Retinal pigment epithelial cell (primary cell): ENCODE measurements around the gene OR6X1.
"Not testable (repeated sequence)": the region's sequence is repeated elsewhere in the genome, so short reads cannot be mapped to it uniquely, and the experiment has no call there.

Source experiments
- DNase-seq: peaks from one replicate; pipeline ENCODE4 v3.0.0-alpha.2; 2010; ENCODE audit warnings: low read depth
- H3K4me3 ChIP-seq: 2 replicates; pipeline ENCODE4 v1.5.1; 2011; ENCODE audit warnings: mild to moderate bottlenecking, low read length, control low read depth, moderate library complexity
- CTCF ChIP-seq: conservative IDR thresholded peaks from 2 replicates; pipeline ENCODE4 v1.5.1; 2011; ENCODE audit warnings: low read depth, low read length, control low read depth, inconsistent platforms

OR6X1 gene

GRCh38 chr11:123755813-123756212 is 1.5 kb upstream of the OR6X1 start:
- TF ChIP-seq CTCF = no peak
- DNase-seq = no peak
- no peak overlapping the region for H3K4me3 ChIP-seq

DNA sequence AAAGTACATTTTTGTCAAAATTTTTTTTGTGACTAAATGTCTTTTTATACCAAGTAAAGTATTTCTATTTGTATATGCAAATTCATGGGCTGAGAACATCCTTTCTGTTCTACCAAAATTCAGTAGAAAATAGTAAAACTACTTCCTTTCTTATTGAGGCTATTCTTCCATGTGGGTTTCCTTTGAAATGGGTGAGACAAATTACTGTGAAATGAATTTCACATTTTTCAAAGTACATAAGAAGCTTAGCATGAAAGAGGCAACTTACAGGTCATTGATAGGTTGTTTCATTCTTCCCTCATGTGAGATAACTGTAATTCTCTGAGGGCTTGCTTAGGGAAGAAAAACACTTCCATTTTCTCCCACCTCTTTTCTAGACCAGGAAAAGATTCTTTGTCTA is 1.0 kb upstream of the OR6X1 start:
- TF ChIP-seq CTCF = no peak
- H3K4me3 ChIP-seq = no peak overlapping the region
- no peak for DNase-seq

DNA sequence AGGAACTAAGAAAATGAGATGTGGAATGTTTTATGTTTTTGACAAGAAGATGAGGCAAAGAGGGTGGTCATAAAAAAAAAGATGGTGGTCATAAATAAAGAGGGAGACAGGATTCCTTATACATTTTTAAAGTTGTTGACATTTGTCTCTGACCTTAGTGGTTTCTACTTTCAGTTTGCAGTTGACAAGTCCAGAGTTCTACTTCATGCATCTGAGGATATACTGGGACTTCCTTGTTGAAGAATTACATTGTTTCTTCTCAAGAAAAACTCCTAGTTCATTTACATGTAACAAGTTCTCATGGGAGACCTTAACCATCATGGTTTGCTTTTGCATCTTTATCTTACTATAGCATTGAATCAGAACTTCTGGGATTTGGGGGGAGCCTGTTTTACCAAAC is 1.2 kb downstream of the OR6X1 start:
- no peak overlapping the region for H3K4me3 ChIP-seq
- no peak for DNase-seq
- no peak for TF ChIP-seq CTCF

DNA sequence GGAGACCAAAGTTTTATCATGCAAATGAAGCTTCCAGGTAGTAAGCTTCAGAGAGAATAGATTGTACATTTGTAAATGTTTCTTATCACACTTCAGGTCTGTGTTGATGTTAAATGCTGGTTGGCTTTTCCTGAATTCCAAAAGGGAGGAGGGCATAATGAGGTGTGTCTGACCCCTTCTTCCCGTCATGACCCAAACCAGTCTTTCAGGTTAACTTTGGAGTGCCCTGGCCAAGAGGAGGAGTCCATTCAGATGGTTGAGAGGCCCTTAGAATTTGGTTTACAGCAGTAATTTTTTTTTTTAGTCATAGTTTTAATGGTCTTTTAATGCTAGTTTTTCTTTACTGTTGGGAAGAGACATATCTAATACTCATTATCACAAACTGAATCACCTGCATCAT is 2.5 kb downstream of the OR6X1 start:
- TF ChIP-seq CTCF = no peak
- no peak for DNase-seq
- H3K4me3 ChIP-seq = no peak overlapping the region

GRCh38 chr11:123748349-123748748 is 6.0 kb downstream of the OR6X1 start:
- not testable (repeated sequence) for H3K4me3 ChIP-seq, DNase-seq

GRCh38 chr11:123745764-123746451 is 8.4 kb downstream of the OR6X1 start:
- H3K4me3 ChIP-seq = no peak overlapping the region
- DNase-seq = no peak
- TF ChIP-seq CTCF = no peak

DNA sequence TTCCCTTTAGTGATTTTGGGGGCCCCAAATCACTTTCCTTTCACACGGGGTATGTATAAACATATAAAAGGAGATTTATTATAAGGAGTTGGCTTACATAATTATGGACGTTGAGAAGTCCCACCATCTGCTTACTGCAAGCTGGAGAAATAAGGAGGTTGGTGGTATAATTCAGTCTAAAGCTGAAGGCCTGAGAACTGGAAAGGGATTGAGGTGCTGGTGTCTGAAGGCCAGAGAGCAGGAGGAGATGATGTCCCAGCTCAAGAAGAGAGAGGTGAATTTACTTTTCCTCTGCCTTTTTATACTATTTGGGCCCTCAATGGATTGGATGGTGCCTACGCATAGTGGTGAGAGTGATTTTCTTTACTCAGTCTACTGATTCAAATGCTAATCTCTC is 11.6 kb downstream of the OR6X1 start:
- TF ChIP-seq CTCF = no peak
- H3K4me3 ChIP-seq = no peak overlapping the region
- DNase-seq = no peak
